DLD1 (cell line): Measurements from ENCODE around the gene RPRD1B.
"Not testable (repeated sequence)": the region's sequence is repeated elsewhere in the genome, so short reads cannot be mapped to it uniquely, and the experiment has no call there.

Experiments
- in situ Hi-C: cut with HindIII; loops from 2 replicates; pipeline ENCODE4 v1.10.0; 2017; ENCODE audit warnings: low sequenced_read_pairs

Gene RPRD1B

GRCh38 chr20:38095017-38095686 is 61.6 kb downstream of the RPRD1B start:
- in situ Hi-C loops: no loop called here

DNA sequence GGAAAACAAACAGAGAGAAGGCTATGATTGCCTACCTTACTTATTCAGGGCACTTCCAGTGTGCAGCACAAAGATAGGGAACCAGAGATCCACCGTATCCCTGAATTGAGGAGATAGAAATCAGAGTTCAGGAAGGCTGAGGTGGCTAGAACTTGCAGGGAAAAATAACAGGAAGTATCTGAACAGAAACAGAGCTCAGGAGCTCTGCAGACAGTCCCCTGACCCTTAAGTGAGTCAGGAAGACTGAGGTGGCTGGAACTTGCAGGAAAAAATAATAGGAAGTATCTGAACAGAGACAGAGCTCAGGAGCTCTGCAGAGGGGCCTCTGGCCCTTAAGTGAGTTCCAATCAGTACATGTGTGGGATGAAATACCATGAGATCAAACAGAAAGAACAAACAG is 65.4 kb downstream of the RPRD1B start:
- in situ Hi-C loops: no loop called here

DNA sequence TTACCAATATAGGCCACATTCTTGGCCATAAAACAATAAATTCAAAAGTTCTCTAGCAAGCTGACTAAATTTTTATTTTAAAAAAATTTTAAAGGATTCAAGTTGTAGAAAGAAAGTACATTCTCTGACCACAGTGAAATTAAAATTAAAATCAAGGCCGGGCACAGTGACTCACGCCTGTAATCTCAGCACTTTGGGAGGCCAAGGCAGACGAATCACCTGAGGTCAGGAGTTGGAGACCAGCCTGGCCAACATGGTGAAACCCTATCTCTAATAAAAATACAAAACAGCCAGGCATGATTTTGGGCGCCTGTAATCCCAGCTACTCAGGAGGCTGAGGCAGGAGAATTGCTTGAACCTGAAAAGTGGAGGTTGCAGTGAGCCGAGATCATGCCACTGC is 68.7 kb downstream of the RPRD1B start:
- in situ Hi-C loops: not testable (repeated sequence)

GRCh38 chr20:38104285-38104684 is 70.7 kb downstream of the RPRD1B start:
- in situ Hi-C loops: no loop called here

- in situ Hi-C loops: no loop called here
Measured at GRCh38 chr20:38106461-38106860, 72.9 kb downstream of the RPRD1B start.

- in situ Hi-C loops: not testable (repeated sequence)
Measured at GRCh38 chr20:38107386-38107785, 73.8 kb downstream of the RPRD1B start.

DNA sequence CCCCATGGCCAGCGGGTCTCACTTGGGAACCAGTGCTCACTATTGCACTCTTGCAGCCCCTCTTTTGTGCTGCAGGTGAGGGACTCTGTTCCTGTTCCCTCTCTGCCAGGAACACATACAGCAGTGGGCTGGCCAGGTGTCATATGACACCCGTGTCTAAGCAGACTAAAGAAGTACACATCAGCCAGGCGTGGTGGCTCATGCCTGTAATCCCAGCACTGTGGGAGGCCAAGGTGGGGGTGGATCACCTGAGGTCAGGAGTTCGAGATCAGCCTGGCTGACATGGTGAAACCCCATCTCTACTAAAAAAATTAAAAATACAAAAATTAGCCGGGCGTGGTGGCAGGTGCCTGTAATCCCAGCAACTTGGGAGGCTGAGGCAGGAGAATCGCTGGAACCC is 74.4 kb downstream of the RPRD1B start:
- in situ Hi-C loops: not testable (repeated sequence)

DNA sequence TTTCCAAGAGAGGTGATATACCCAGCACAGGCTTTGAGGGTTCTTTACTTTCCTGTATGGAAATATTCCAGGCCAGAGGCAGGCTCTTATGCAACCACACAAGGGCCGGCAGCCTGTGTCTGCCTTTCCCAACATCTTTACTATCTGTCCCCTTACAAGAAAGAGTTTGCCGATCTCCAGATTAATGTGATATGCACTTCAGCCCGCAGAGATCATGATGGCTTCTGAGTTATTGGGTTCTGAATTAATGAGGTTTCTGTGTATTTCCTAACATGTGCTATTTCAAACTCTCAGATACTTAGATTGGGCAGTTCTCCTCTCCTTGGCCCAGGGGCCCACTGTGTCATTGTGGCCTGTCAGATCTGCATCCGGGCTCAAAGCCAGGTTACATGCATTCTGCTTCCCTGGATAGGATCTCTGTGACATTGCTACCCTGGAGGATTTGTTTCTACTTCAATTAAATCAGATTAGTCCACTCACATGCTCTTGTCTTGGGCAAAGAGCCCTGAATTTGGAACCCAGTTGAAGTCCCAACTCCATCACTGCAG is 75.0 kb downstream of the RPRD1B start:
- in situ Hi-C loops: no loop called here

DNA sequence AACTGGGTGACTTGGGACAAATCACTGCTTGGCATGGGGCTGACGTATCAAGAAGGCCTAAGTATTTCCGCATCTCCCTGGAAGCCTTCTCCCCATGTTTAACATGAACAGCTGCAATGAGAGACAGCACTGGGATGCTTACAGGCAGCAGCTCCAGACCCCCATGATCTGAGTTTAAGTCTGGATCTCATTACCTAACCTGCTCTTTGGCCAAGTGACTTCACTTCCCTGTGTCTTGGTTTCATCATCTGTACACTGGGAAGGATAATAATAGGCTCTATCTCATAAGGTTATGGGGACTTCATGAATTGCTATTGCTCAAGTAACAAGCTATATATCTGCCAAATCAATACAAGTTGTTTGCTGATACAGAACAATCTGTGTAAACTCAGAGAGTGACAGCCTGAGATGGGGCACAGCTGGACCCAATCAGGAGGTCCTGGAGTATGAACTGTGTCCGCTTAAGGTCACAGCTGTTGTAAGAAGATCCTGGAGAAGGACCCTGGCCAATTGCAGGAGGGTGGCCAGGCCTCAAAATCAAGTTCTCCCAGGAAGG is 75.5 kb downstream of the RPRD1B start:
- in situ Hi-C loops: no loop called here

- in situ Hi-C loops: no loop called here
Measured at GRCh38 chr20:38109591-38110524, 76.3 kb downstream of the RPRD1B start.

- in situ Hi-C loops: no loop called here
Measured at GRCh38 chr20:38110525-38111178, 77.1 kb downstream of the RPRD1B start.

- in situ Hi-C loops: no loop called here
Measured at GRCh38 chr20:38111366-38112232, 78.1 kb downstream of the RPRD1B start.

DNA sequence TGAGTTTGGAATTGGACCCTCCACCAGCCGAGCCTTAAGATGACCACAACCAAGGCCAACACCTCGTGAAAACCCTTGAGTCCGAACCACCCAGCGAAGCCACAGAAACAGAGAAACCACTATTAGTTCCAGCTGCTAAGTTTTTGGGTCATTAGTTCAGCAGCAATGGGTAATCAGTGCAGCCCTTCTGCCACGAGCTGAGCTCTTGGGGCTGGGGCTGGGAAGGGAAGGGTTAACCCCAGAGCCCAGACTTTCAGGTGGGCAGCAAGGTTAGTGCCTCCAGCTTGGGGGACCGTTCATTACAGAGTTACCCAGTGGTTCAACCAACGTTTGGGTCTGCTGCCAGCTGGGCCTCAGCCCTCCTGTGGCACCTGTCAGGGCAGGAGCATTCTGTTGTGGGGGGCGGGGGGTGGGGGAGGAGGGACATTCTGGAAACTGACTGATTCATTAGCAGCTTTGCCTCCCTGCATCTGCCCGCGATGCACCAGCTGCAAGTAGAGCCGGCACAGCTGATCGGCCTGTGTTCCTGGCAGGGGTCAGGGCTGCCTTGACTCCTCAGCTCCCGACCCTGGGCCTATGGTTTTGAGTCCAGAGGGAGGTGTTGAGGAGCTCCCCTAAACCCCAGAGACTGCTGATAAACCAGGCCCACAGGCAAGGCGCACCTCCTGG is 78.8 kb downstream of the RPRD1B start:
- in situ Hi-C loops: no loop called here

GRCh38 chr20:38112930-38113294 is 79.4 kb downstream of the RPRD1B start:
- in situ Hi-C loops: no loop called here

- in situ Hi-C loops: no loop called here
Measured at GRCh38 chr20:38113401-38114325, 80.1 kb downstream of the RPRD1B start.

DNA sequence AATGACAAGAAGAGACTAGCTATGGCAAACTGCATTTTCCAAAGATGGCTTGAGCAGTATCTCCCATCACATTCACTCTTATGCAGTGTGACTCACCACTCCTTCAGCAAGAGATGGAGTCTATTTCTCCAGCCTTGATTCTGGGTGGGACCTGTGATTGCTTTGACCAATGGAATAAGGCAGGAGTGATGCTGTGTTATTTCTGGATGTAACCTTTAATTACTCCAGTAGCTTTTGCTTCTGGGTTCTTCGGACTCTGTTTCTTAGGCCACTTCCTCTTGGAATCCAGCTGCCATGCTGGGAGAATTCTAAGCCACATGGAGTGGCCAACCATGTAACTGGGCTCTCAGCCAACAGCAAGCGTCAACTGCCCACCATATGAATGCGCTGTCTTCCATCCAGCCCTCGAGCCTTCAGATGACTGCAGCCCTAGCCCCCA is 80.8 kb downstream of the RPRD1B start:
- in situ Hi-C loops: no loop called here

DNA sequence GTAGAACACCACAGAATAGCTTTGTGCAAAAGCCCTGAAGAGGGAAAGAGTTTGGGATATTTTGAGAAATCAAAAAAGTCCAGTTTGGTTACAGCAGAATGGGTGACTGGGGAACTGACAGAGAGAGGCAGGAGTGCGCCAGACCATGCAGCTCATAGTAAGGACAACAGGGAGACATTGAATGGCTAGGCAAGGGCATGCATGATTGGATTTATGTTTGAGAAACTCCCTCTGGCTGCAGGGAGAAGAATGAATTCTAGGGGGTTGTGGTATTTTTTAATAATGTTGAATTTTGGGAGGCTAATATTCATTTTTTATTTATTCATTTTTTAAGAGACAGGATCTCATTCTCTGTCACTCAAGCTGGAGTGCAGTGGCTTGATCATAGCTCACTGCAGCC is 81.7 kb downstream of the RPRD1B start:
- in situ Hi-C loops: no loop called here

DNA sequence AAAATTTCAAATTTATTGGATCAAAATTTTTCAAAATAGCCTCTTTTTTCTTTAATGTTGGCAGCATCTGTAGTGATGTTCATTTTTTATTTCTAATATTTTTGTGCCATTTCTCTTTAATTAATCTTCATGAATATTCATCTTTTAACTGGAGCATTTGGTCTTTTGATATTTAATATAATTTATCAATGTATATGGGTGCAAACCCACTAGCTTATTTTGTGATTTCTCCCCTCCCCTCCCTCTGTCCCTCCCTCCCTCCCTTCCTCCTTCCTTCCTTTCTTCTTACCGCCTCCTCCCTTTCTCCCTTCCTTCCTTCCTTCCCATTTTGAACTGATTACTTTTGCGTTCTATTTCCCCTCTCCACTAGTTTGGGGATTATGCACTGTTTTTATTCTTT is 82.3 kb downstream of the RPRD1B start:
- in situ Hi-C loops: no loop called here
